Dendritic cell treated with granulocyte-macrophage colony-stimulating factor and Interleukin-4, amounts not matched to agents 40 ng/mL and 50 ng/mL, for 4 days (primary cell): Measurements from ENCODE around the gene GPC3.

Source experiments
- H3K27ac Mint-ChIP-seq: one replicate; pipeline ENCODE4 v1.8.0; 2022; ENCODE audit warnings: mild to moderate bottlenecking, mixed read lengths
- H3K27me3 Mint-ChIP-seq: one replicate; pipeline ENCODE4 v1.8.0; 2022; ENCODE audit warnings: mild to moderate bottlenecking, mixed read lengths
- H3K36me3 Mint-ChIP-seq: one replicate; pipeline ENCODE4 v1.8.0; 2022; ENCODE audit warnings: low read depth, mixed read lengths
- H3K4me1 Mint-ChIP-seq: one replicate; pipeline ENCODE4 v1.8.0; 2022; ENCODE audit warnings: low read depth, mixed read lengths
- H3K4me3 Mint-ChIP-seq: one replicate; pipeline ENCODE4 v1.8.0; 2022; ENCODE audit warnings: mild to moderate bottlenecking, moderate library complexity, mixed read lengths
- H3K9me3 Mint-ChIP-seq: one replicate; pipeline ENCODE4 v1.8.0; 2022; ENCODE audit warnings: mixed read lengths
- intact Hi-C: fragments of 100-400 bp; cut with micrococcal nuclease; formaldehyde crosslinking; loops from one replicate; pipeline ENCODE4 v1.15.0; 2022

GPC3 gene

DNA sequence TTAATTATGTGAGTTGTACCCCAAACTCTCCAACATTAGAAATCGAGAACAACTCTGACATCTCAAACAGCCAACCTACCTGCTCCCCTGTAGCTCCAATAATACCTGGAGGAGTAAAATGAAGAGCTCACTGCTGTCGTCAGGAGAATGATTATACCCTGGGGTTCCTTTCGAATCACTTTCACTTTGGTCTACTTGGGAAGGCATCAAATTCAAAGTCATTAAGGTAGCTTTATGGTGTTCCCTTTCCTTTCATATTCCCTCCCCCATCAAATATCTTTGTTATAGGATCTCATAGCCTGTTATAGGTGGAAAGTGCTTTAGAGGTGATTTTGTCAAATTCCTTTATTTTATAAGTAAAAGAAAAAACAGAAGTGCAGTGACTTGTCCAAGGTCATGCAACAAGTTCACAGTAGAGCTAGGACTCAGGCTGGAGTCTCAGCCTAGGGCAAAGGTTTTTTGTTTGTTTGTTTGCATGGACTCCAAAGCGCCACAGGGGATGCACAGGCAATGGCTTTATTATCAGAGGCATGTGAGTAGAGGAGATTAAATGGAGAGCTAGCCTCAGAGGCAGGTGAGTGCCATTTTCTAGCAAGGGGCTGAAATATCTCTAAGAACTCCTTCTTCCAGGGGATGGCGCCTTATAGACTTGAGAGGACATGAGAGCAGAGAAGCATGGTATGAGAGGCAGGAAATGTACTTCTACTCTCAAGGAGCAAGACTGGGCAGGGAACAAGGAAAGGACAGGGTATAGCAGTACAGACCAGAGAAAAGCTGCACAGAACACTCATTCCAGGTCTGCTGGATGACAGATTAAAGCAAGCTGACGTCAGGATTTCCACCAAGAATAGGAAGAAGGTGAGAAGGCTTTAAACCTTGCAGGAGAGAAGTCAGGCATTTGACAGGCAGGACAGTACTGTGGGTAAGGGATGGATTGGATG is 308.0 kb downstream of the GPC3 start:
- no peaks in the 10 kb centered on the region for H3K9me3 Mint-ChIP-seq
- no peak overlapping the region for H3K4me3 Mint-ChIP-seq
- H3K4me1 Mint-ChIP-seq = no peaks in the 10 kb centered on the region
- no peaks in the 10 kb centered on the region for H3K36me3 Mint-ChIP-seq
- H3K27ac Mint-ChIP-seq = no peak overlapping the region
- H3K27me3 Mint-ChIP-seq = peaks cover 1% of the 10 kb centered on the region
- intact Hi-C loops = no loop called here

DNA sequence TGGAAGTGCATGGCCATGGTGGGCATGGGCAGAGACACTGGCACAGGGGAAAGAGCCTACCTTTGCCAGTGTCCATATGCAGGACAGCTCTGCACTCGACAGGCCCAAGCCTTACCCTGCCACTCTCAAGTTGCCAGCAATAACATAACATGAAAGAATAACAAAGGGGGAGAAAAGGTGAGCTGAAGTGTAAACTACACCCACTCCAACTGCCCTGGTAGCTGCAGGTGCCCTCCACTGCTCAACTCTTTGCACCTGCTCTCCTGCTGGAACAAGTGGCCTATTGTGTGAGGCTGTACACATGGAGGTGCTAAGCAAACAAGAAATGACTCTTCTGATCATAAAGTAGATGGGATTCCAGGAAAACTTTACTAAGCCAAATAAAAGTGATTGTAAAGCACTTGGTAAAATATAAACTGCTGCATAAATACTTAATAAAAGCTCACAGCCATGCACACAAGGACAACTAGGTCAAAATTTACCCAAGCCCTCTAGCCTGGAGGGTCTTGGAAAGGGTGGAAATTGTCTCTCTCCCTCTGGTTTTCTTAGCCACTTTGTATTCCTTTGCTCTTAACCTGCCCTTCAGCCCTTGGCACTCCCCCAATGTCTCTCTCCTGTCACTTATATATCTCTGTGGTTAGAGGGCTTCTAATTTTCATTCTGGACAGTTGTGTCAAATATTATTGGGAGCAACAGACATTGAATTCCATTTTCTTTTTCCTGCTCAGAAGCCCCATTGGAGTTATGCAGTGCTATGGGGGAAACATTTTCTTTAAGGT is 308.9 kb downstream of the GPC3 start:
- Mint-ChIP-seq H3K9me3 (no peaks in the 10 kb centered on the region), H3K27ac (no peak overlapping the region), H3K27me3 (peaks cover 1% of the 10 kb centered on the region), H3K4me3 (no peak overlapping the region), H3K4me1 (no peaks in the 10 kb centered on the region), H3K36me3 (no peaks in the 10 kb centered on the region)
- intact Hi-C loops = no loop called here

DNA sequence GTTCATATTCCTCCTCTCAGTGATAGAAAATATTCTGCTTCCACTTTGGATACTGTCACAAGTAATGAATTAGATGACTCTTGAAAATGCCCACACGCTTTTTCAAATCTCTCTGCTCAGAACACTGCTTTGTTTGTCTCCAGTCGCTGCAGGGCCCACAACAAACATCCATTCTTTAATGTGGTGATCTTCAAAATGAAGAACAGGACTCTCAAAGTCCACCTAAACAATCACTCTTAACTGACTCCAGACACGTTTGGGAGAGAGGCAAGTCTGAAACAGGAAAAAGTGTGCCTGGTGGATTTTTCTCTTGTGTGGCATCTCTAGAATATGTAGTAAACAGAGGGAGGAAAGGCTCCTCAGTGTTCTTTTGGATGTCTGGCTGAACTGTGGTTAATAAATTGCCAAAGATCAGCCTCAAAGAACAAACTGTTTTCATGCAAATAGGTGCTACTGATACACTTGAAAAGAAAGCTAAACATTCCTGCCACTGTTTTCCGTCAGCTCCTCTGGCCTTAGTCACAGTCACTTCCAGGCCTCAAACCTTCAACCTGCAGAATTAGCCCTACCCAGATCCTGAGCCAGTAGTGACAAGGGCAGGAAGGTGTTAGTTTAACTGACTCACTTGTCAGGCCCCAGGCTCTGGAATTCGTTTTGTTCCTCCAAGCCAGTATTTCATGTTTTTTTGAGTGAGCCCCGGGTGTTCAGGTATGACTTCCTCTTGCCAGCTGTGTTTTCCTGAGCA is 310.5 kb downstream of the GPC3 start:
- no peak overlapping the region for H3K4me3 Mint-ChIP-seq
- H3K4me1 Mint-ChIP-seq = no peaks in the 10 kb centered on the region
- H3K27me3 Mint-ChIP-seq = peaks cover 1% of the 10 kb centered on the region
- H3K9me3 Mint-ChIP-seq = no peaks in the 10 kb centered on the region
- intact Hi-C loops = loop anchor here (5.0 kb wide), 1 partner anchor 698 kb away; no protein-coding TSS in a partner anchor
- no peak overlapping the region for H3K27ac Mint-ChIP-seq
- no peaks in the 10 kb centered on the region for H3K36me3 Mint-ChIP-seq

DNA sequence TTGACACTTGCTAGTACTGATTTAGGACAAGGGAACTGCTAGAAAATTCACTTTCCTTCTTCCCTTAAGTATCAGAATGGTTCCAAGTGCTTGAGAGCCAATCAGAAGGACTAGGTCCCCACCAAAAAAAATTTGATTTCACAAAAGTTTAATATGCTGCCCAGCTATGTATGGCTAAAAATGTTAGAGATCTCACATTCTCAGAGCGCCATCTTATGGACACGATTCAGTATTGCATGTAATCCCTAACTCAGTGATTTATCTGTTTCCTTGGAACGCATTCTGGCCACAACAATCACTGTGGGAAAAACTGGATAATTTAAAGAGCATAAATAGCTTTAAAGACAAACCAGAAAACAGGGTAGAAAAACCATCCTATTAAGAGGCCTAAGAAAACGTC is 315.0 kb downstream of the GPC3 start:
- Mint-ChIP-seq H3K27me3 (no peaks in the 10 kb centered on the region), H3K9me3 (no peaks in the 10 kb centered on the region), H3K36me3 (no peaks in the 10 kb centered on the region), H3K27ac (no peak overlapping the region), H3K4me3 (no peak overlapping the region), H3K4me1 (no peaks in the 10 kb centered on the region)
- intact Hi-C loops = loop anchor here (1.0 to 5.0 kb wide), 2 partner anchors 335 to 693 kb away; no protein-coding TSS in a partner anchor

DNA sequence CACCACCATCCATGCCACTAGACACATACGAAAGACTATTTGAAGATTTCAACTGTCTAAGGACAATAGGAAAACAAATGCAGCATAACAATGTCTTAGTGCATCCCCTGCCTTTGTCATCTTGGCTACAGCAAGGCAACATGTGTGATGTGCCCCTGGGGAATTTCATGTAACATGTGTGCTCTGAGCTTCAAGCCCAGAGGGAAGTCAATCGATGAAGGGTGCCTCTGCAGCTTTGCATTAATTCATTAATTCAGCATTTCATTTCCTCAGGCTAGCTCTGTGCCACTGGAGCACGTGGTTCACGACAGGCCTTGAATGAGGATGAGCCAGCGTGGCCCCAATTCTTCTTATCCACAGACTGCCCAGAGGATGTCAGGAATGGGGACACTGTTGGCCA is 316.2 kb downstream of the GPC3 start:
- no peak overlapping the region for H3K27ac Mint-ChIP-seq
- H3K36me3 Mint-ChIP-seq = no peaks in the 10 kb centered on the region
- no peaks in the 10 kb centered on the region for H3K4me1 Mint-ChIP-seq
- intact Hi-C loops = loop anchor here (10.0 kb wide), 1 partner anchor 1844 kb away; no protein-coding TSS in a partner anchor
- H3K4me3 Mint-ChIP-seq = no peak overlapping the region
- H3K9me3 Mint-ChIP-seq = no peaks in the 10 kb centered on the region
- no peaks in the 10 kb centered on the region for H3K27me3 Mint-ChIP-seq

DNA sequence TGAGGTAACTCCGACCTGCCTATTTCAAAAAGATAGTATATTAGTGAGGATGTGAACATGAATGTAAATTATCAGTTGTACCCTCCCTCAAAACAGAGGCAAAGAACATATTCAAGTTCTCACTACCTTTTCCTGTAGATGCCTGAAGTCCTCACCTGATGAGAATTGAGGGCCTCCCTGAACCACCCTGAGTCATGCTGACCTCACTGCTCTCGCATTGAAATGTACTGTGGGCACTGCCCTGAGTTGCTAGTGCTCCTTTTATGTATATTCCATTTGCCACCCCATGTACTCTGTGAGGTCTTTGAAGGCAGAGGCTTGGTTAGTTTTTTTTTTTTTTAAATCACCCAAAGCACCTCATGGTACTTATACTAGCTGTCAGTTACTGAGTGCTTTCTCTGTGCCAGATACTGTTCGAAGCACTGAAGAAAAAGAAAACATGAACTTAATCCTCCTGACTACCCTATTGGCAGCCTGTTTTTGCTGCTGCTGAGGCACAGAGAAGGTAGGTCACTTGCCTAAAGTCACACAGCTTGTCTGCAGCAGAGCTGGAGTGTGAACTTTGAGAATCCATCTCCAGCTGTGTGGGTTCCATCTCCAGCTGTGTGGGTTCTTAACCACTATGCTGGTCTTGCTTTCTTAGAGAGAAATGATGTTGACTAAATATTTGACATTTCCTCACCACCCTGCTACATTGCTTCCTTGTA is 317.0 kb downstream of the GPC3 start:
- Mint-ChIP-seq H3K4me3 (no peak overlapping the region), H3K27me3 (no peaks in the 10 kb centered on the region), H3K36me3 (no peaks in the 10 kb centered on the region), H3K9me3 (no peaks in the 10 kb centered on the region), H3K4me1 (no peaks in the 10 kb centered on the region), H3K27ac (no peak overlapping the region)
- intact Hi-C loops = loop anchor here (10.0 kb wide), 1 partner anchor 1844 kb away; no protein-coding TSS in a partner anchor

DNA sequence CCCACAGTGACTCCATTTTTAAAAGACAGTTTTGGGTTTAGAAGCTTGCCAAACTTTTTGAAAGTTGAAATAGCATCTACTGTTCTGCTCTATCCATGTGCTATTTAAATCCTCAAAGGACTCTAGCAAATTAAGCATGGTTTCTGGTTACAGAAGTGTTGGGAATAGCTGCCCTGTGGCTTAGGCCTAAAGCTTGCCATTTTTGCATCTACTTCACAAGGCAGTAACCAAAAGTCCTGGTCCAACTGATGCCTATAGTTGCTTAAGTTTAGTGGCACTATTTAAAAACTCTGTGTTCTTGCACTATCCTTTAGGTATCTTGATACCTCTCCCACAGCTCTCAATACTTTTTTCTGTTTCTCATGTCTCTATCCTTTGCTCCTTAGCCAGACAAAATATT is 319.1 kb downstream of the GPC3 start:
- H3K4me1 Mint-ChIP-seq = no peaks in the 10 kb centered on the region
- no peaks in the 10 kb centered on the region for H3K9me3 Mint-ChIP-seq
- H3K4me3 Mint-ChIP-seq = no peak overlapping the region
- H3K27ac Mint-ChIP-seq = no peak overlapping the region
- no peaks in the 10 kb centered on the region for H3K27me3 Mint-ChIP-seq
- intact Hi-C loops = loop anchor here (10.0 kb wide), 1 partner anchor 1841 kb away; no protein-coding TSS in a partner anchor
- H3K36me3 Mint-ChIP-seq = no peaks in the 10 kb centered on the region

DNA sequence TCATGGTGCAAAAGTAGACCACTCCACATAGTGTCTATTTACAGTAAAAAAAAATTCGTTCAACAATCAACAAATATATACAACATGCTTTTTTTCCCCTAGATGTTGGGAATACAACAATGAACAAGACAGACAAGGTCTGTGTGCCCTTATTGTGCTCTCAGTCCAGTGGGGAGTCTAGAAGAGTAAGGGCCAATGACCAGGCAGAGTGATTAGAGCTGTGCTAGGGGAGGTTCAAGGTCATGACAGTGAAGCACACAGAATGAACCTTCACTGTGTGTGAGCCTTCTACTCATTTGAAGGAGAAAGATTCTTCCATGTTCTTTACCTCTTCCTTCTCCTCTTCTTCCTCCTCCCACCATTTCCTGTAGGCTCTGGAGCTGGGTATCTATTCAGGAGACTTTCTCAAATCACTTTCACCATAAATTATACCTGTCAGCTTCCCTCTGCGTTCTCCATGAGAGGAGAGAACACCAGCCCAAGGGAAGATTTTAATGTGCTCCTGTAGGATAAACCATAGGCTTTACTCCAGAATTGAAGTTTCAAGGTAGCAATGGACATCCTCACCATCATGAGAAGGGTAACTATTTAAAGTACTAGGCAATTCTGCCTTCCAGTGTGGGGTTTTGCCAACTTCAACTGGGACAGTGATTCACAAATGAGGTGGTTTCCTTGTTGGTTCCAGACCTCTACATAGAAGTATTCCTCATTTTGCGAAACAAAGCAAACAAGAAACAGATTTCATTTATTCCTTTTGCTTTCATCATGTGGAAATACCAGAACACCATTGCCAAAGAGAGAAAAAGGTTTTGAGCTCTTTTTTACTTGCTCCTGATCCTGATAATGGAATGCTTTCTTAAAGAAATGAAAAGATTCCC is 323.2 kb downstream of the GPC3 start:
- Mint-ChIP-seq H3K27me3 (no peaks in the 10 kb centered on the region), H3K4me1 (no peaks in the 10 kb centered on the region), H3K36me3 (no peaks in the 10 kb centered on the region), H3K27ac (no peak overlapping the region), H3K4me3 (no peak overlapping the region), H3K9me3 (no peaks in the 10 kb centered on the region)
- intact Hi-C loops = loop anchor here (10.0 kb wide), 1 partner anchor 1837 kb away; no protein-coding TSS in a partner anchor

DNA sequence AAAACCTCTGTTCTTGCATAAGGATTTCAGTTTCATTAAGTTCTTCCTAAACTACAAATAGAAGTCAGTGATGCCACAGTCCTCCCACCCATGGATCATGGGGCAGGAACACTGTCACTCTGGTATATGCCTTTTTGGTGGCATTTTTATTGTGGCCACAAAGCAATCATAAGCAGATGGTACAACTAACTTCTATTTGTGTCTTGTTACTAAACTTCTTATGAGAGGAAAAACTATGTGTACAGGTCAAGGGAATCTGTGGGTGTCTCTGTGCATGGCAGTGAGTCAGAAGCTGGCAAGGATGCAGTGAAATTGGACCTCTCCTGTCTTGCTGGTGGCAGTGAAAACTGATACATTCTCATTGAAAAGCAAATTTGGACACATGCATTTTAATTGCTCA is 325.1 kb downstream of the GPC3 start:
- intact Hi-C loops = loop anchor here (10.0 kb wide), 1 partner anchor 1835 kb away; no protein-coding TSS in a partner anchor
- no peak overlapping the region for H3K4me3 Mint-ChIP-seq
- no peaks in the 10 kb centered on the region for H3K4me1 Mint-ChIP-seq
- H3K36me3 Mint-ChIP-seq = no peaks in the 10 kb centered on the region
- H3K27ac Mint-ChIP-seq = no peak overlapping the region
- H3K9me3 Mint-ChIP-seq = no peaks in the 10 kb centered on the region
- H3K27me3 Mint-ChIP-seq = no peaks in the 10 kb centered on the region

DNA sequence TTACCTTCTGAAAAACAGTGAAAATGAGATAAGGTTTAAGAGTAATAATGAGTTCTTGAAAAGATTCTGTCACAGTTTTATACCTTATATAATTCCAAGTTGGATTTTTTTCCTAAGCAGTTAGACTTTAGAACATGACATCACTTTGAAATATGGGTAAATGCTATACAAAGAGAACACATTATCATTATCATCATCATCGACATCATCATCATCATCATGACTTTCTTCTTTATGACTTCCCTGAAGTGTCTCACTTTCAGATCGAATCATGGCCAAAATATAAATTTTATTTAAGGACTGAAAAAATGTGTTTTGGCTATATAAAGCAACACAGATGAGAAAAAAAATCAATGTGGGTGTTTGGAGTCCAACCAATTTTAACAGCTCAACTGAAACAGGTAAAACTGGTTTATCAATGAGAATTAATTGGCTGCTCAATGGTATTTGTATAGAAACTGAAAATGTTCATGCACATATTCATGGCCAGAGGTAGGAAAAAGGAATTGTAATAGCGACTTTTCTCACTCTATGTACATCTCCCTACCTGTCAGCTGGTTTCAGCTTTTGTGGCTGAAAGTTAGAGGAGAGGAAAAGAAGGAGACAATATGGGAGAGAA is 327.0 kb downstream of the GPC3 start:
- no peaks in the 10 kb centered on the region for H3K27me3 Mint-ChIP-seq
- no peaks in the 10 kb centered on the region for H3K4me1 Mint-ChIP-seq
- no peak overlapping the region for H3K27ac Mint-ChIP-seq
- H3K9me3 Mint-ChIP-seq = no peaks in the 10 kb centered on the region
- intact Hi-C loops = no loop called here
- no peaks in the 10 kb centered on the region for H3K36me3 Mint-ChIP-seq
- H3K4me3 Mint-ChIP-seq = no peak overlapping the region

DNA sequence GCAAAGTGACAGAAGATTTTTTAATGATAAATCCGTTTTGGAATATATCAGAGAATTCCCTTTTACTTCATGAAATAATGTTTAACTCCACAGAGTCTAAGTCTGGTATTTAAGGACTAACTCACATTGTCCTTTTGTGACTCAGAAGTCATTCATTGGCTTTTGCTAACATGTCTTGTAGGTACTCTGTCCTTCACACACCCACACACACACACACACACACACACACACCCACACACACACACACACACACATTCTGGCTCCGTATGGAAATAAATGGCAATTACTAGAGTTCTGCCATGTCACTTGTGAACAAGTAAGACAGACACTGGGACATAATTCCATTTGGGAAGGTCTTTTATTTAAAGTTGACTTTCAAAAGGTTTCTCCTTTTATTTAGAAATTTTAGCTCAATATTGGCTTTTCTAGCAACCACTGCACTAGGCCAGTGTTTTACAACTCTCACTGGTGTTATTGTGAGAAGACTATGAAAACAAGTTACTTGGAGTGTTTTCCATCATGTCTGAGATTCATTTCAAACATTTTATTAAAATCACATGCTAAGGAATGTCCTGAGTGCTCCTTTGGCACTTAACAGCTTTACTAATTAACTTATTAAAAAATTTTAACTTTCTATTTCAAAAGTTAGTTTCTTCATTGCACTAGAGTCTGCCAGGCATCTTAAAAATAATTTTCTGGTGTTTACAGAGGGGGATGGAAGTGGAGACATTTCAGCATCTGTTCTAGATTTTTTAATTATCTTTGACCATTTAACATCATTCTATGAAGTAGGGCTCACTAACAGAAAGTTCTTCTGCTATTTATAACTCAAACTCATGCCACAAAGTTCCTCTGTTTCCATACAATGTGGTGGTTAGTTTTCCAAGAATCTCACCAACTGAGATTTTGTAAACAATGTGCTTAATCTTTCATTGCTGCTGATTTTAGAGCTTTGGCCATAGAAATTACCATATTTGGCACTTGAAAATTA is 329.8 kb downstream of the GPC3 start:
- no peaks in the 10 kb centered on the region for H3K36me3 Mint-ChIP-seq
- H3K27ac Mint-ChIP-seq = no peak overlapping the region
- H3K4me1 Mint-ChIP-seq = no peaks in the 10 kb centered on the region
- H3K4me3 Mint-ChIP-seq = no peak overlapping the region
- H3K9me3 Mint-ChIP-seq = no peaks in the 10 kb centered on the region
- intact Hi-C loops = no loop called here
- no peaks in the 10 kb centered on the region for H3K27me3 Mint-ChIP-seq
